GM12878 (cell line): ENCODE data around the gene CFL2. TPM values are rescaled to one million over a fixed set of nuclear protein-coding genes. Genes with fewer than 3 reads are reported as not detected.

Experiments used
- ATAC-seq: fragments of 200-7000 bp; cut with Tn5 transposase; 3 replicates; pipeline ENCODE4 v1.9.1; 2020; ENCODE audit warnings: mild to moderate bottlenecking, moderate library complexity
- BruUV-seq: library from RNA; stranded (reverse); fragments of 400-500 nt; replicated peaks from 2 replicates; lab custom pipeline; 2021; lab: Mats Ljungman, UMichigan
- CTCF ChIA-PET: fragments of 300-600 bp; sonication (Branson Sonifier 250); formaldehyde crosslinking; extraction: SDS; loops from one replicate; lab custom pipeline; 2021; ENCODE audit warnings: inconsistent platforms; lab: Yijun Ruan, JAX
- POLR2A ChIA-PET: fragments of 350-600 bp; formaldehyde crosslinking; extraction: SDS; loops from one replicate; lab custom pipeline; 2021; ENCODE audit warnings: inconsistent platforms; lab: Charles Lee
- RAD21 ChIA-PET: fragments of 300-600 bp; sonication (Branson Sonifier 250); formaldehyde crosslinking; loops from one replicate; lab custom pipeline; 2023; ENCODE audit warnings: antibody characterized with exemption; ENCODE audit not compliant: unreplicated experiment; lab: Charles Lee
- SMC1A ChIA-PET: fragments of 300-600 bp; sonication (Branson Sonifier 250); formaldehyde crosslinking; loops from one replicate; lab custom pipeline; 2023; ENCODE audit not compliant: unreplicated experiment, uncharacterized antibody; lab: Charles Lee
- DNase-seq: peaks from one replicate; pipeline ENCODE4 v3.0.0-alpha.2; 2011; ENCODE audit warnings: low read depth, low spot score
- FAIRE-seq: peaks from 3 replicates; lab custom pipeline; 2011; peaks lifted over from hg19 to GRCh38; lab: Jason Lieb, UNC
- H2AFZ ChIP-seq: 2 replicates; pipeline ENCODE4 v1.6.0; 2011; ENCODE audit warnings: low read depth, low read length, control low read depth; ENCODE audit not compliant: control insufficient read depth
- H3K27ac ChIP-seq: 2 replicates; pipeline ENCODE4 v1.5.1; 2011; ENCODE audit warnings: control low read depth; ENCODE audit not compliant: control insufficient read depth, insufficient read depth
- H3K27me3 ChIP-seq, 2 experiments: replicated peaks in 1 of 2; 2 replicates each; pipeline versions ENCODE4 v1.6.0 to v1.6.1; 2011; ENCODE audit warnings: low read length in 1 of 2; ENCODE audit not compliant: control insufficient read depth in 2 of 2, insufficient read depth in 2 of 2
- H3K36me3 ChIP-seq, 2 experiments: 2 replicates each; pipeline ENCODE4 v1.5.1; 2011; ENCODE audit warnings: low read length in 1 of 2; ENCODE audit not compliant: control insufficient read depth in 2 of 2, insufficient read depth in 2 of 2
- H3K4me1 ChIP-seq: 2 replicates; pipeline ENCODE4 v1.6.1; 2011; ENCODE audit warnings: mild to moderate bottlenecking, low read length, moderate library complexity, mixed read lengths; ENCODE audit not compliant: control insufficient read depth, insufficient read depth
- H3K4me2 ChIP-seq: 2 replicates; pipeline ENCODE4 v1.6.0; 2011; ENCODE audit warnings: control low read depth; ENCODE audit not compliant: control insufficient read depth, insufficient read depth
- H3K4me3 ChIP-seq: fragments of 200-600 bp; sonication (generic); 2 replicates; pipeline ENCODE4 v1.5.1; 2016
- H3K79me2 ChIP-seq: 2 replicates; pipeline ENCODE4 v1.6.0; 2011; ENCODE audit warnings: low read length; ENCODE audit not compliant: control insufficient read depth, insufficient read depth
- H3K9ac ChIP-seq: 2 replicates; pipeline ENCODE4 v1.8.0; 2011; ENCODE audit warnings: low read length, control low read depth, mixed read lengths; ENCODE audit not compliant: control insufficient read depth, insufficient read depth
- H3K9me3 ChIP-seq: replicated peaks from 3 replicates; pipeline ENCODE4 v1.5.1; 2011; ENCODE audit warnings: mild to moderate bottlenecking, low read length; ENCODE audit not compliant: control insufficient read depth, insufficient read depth
- H4K20me1 ChIP-seq: 2 replicates; pipeline ENCODE4 v1.6.0; 2011; ENCODE audit not compliant: control insufficient read depth, insufficient read depth
- BHLHE40 ChIP-seq, 2 experiments: fragments of 450-650 bp in 1 of 2; IDR thresholded peaks; 2 replicates each; pipeline ENCODE4 v1.6.1; 2011 to 2017; ENCODE audit warnings: low read depth in 2 of 2, borderline replicate concordance in 1 of 2, improper control_type of control experiment in 1 of 2, low read length in 1 of 2, mild to moderate bottlenecking in 1 of 2
- CBX5 ChIP-seq: sonication (generic); IDR thresholded peaks from 2 replicates; pipeline ENCODE4 v1.6.1; 2016; ENCODE audit warnings: low read depth, moderate library complexity, mild to moderate bottlenecking, inconsistent platforms
- CEBPB ChIP-seq, 2 experiments: fragments of 150-350 bp in 1 of 2; IDR thresholded peaks; 2 replicates each; pipeline ENCODE4 v1.6.1; 2012 to 2014; ENCODE audit warnings: low read depth in 2 of 2, low read length in 2 of 2, borderline replicate concordance in 1 of 2, inconsistent platforms in 1 of 2
- ESRRA ChIP-seq: IDR thresholded peaks from 2 replicates; pipeline ENCODE4 v1.6.1; 2012; ENCODE audit warnings: mild to moderate bottlenecking, low read length, improper control_type of control experiment
- GATAD2B ChIP-seq: fragments of 450-650 bp; conservative IDR thresholded peaks from 2 replicates; pipeline ENCODE4 v1.6.1; 2017; ENCODE audit warnings: low read depth, mild to moderate bottlenecking, moderate library complexity
- KLF5 ChIP-seq: fragments of 450-650 bp; IDR thresholded peaks from 2 replicates; pipeline ENCODE4 v1.6.1; 2014; ENCODE audit warnings: mild to moderate bottlenecking; ENCODE audit not compliant: partially characterized antibody
- LARP7 ChIP-seq: fragments of 450-650 bp; IDR thresholded peaks from 2 replicates; pipeline ENCODE4 v1.6.1; 2017; ENCODE audit warnings: mild to moderate bottlenecking
- NFYA ChIP-seq: IDR thresholded peaks from 2 replicates; pipeline ENCODE4 v1.6.1; 2011; ENCODE audit warnings: low read depth, mild to moderate bottlenecking, low read length, improper control_type of control experiment, borderline replicate concordance
- NFYB ChIP-seq: IDR thresholded peaks from 2 replicates; pipeline ENCODE4 v1.6.1; 2011; ENCODE audit warnings: low read depth, mild to moderate bottlenecking, low read length, improper control_type of control experiment, moderate library complexity; ENCODE audit not compliant: insufficient read depth
- PAX5 ChIP-seq: IDR thresholded peaks from 2 replicates; pipeline ENCODE4 v1.6.1; 2011; ENCODE audit warnings: low read depth, low read length, borderline replicate concordance
- POLR2A ChIP-seq: IDR thresholded peaks from 2 replicates; pipeline ENCODE4 v1.6.1; 2011; ENCODE audit warnings: low read depth, mild to moderate bottlenecking, low read length
- RELA ChIP-seq: fragments of 450-650 bp; IDR thresholded peaks from 2 replicates; pipeline ENCODE4 v1.8.0; 2014; ENCODE audit warnings: borderline replicate concordance; ENCODE audit not compliant: partially characterized antibody
- ZNF384 ChIP-seq: IDR thresholded peaks from 2 replicates; pipeline ENCODE4 v1.6.1; 2012; ENCODE audit warnings: low read depth, mild to moderate bottlenecking, low read length, improper control_type of control experiment, borderline replicate concordance
- WGBS: methylation state at CpG from one replicate; pipeline ENCODE4 v1.1.6; 2016; ENCODE audit warnings: low lambda C conversion rate; ENCODE audit not compliant: insufficient replicate concordance, insufficient coverage; ENCODE audit errors: missing lambda C conversion rate; 5-methylcytosine and 5-hydroxymethylcytosine counted together
- in situ Hi-C: fragments of 300-500 bp; cut with MboI; formaldehyde crosslinking; loops from 9 replicates; pipeline ENCODE4 v1.14.3; 2018; ENCODE audit warnings: mixed read lengths
- intact Hi-C: fragments of 100-400 bp; cut with micrococcal nuclease; formaldehyde crosslinking; loops from one replicate; pipeline ENCODE4 v1.14.2; 2022; ENCODE audit not compliant: unreplicated experiment
- polyA plus RNA-seq, 11 experiments: library from polyadenylated mRNA; depleted of rRNA in 4 of 11; unstranded in 6 of 11; stranded (reverse) in 5 of 11; fragments of >200 nt; fragmentation: Nextera tagmentation in 4 of 11; fragmentation: Illumina TruSeq in 1 of 11; extraction: Ambion mirVana in 4 of 11; extraction: Trizol in 1 of 11; gene quantifications; 1 replicate in 1 of 11; 2 replicates in 10 of 11; pipeline versions ENCODE4 v1.2.1 to v1.2.3, GENCODE V29; 2011 to 2016; ENCODE audit warnings: inconsistent platforms in 2 of 11, missing spikeins in 2 of 11, low read depth in 1 of 11
- total RNA-seq, 4 experiments: library from RNA; depleted of rRNA in 3 of 4; stranded (reverse); fragments of >200 nt in 3 of 4; fragmentation: Illumina TruSeq in 1 of 4; extraction: Trizol in 1 of 4; gene quantifications; 2 replicates each; pipeline versions ENCODE4 v1.2.1 to v1.2.3, GENCODE V29; 2013 to 2021
- TF ChIP-seq, protein P1 (sequence below): IDR thresholded peaks from 2 replicates; pipeline ENCODE4 v1.6.1; 2012; ENCODE audit warnings: low read length, inconsistent platforms

The CFL2 gene
- total and polyA plus RNA-seq, 10 of the 15 experiments (the other 5 are each of a cell fraction or from before 2014, with no cell fraction given): 4.7 to 13.4 (median 8.4) TPM

DNA sequence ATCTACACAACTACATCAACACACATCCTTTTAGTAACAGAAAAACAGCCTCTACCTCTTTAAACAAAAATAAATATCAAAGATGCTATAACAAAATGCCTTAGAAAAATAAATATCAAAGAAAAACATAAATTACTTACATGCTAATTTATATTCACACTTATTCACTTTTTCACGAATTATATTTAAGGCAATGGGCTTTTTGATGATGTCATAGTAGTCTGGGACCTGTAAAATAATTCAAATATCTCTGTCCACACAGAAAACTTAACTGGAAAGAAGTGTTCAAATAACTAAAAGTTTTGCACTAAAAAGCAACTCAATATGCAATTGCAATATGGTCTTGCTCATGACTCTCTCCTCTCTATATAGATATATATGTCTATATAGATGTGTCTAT, 40.3 kb upstream of the CFL2 start:
- Histone ChIP-seq H3K9ac (no peak overlapping the region), H3K4me1 (no peaks in the 10 kb centered on the region), H3K79me2 (no peaks in the 10 kb centered on the region), H4K20me1 (no peaks in the 10 kb centered on the region), H3K27ac (no peak overlapping the region), H3K4me3 (no peak overlapping the region), H3K36me3 (peaks cover 0 to 4% of the 10 kb centered on the region in 2 experiments; a peak in 2 of 4 replicates), H3K4me2 (no peak overlapping the region), H3K27me3 (no peaks in the 10 kb centered on the region), H3K9me3 (no peaks in the 10 kb centered on the region), H2AFZ (no peak overlapping the region)
- in situ Hi-C loops: no loop called here
- no peak for FAIRE-seq
- ATAC-seq: no peak
- RAD21 ChIA-PET: no interaction called here
- TF ChIP-seq POLR2A: no peak
- TF ChIP-seq CEBPB (IDR thresholded peaks at IDR 0.05; ENCODE audit: borderline replicate concordance in 1 of 2, low read depth in 2 of 2, low read length in 2 of 2): no peak
- TF ChIP-seq RELA: no peak
- TF ChIP-seq, protein P1, sequence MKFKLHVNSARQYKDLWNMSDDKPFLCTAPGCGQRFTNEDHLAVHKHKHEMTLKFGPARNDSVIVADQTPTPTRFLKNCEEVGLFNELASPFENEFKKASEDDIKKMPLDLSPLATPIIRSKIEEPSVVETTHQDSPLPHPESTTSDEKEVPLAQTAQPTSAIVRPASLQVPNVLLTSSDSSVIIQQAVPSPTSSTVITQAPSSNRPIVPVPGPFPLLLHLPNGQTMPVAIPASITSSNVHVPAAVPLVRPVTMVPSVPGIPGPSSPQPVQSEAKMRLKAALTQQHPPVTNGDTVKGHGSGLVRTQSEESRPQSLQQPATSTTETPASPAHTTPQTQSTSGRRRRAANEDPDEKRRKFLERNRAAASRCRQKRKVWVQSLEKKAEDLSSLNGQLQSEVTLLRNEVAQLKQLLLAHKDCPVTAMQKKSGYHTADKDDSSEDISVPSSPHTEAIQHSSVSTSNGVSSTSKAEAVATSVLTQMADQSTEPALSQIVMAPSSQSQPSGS: no peak
- TF ChIP-seq NFYA: no peak
- TF ChIP-seq GATAD2B: no peak
- TF ChIP-seq CBX5: no peak
- no peak for TF ChIP-seq PAX5
- TF ChIP-seq BHLHE40 (IDR thresholded peaks at IDR 0.05; ENCODE audit: borderline replicate concordance in 1 of 2, low read depth in 2 of 2, low read length in 1 of 2): no peak
- no peak for TF ChIP-seq ZNF384
- no peak for TF ChIP-seq NFYB
- TF ChIP-seq KLF5: no peak
- TF ChIP-seq ESRRA: no peak
- no peak for TF ChIP-seq LARP7
- intact Hi-C loops: no loop called here
- no peak for DNase-seq
- POLR2A ChIA-PET: no interaction called here
- WGBS: 47% methylated on average over 1 of the region's 1 CpG
- CTCF ChIA-PET: no interaction called here
- no TSS peak for BruUV-seq
- SMC1A ChIA-PET: no interaction called here
